IMR-90 (cell line): ENCODE measurements around the gene PALB2. TPM values are rescaled to one million over a fixed set of nuclear protein-coding genes. Genes with fewer than 3 reads are reported as not detected.

Experiments
- ATAC-seq: fragments of 200-7000 bp; cut with Tn5 transposase; 2 replicates; pipeline ENCODE4 v1.9.1; 2020; ENCODE audit warnings: low read depth, mild to moderate bottlenecking, moderate library complexity
- BruUV-seq: library from RNA; stranded (reverse); fragments of 400-500 nt; replicated peaks from 2 replicates; lab custom pipeline; 2021; lab: Mats Ljungman, UMichigan
- CTCF ChIA-PET: fragments of 300-600 bp; formaldehyde crosslinking; extraction: SDS; loops from one replicate; lab custom pipeline; 2021; ENCODE audit warnings: antibody characterized with exemption; lab: Yijun Ruan, JAX
- POLR2A ChIA-PET: fragments of 300-600 bp; sonication (Branson Sonifier 250); formaldehyde crosslinking; loops from one replicate; lab custom pipeline; 2022; ENCODE audit warnings: antibody characterized with exemption; ENCODE audit not compliant: unreplicated experiment; lab: Charles Lee
- DNase-seq: peaks from one replicate; pipeline ENCODE4 v3.0.0; 2013
- H2AFZ ChIP-seq: replicated peaks from 2 replicates; pipeline ENCODE3; 2013; ENCODE audit warnings: low read length, mild to moderate bottlenecking; ENCODE audit not compliant: poor library complexity
- H2AK5ac ChIP-seq: 2 replicates; pipeline ENCODE4 v1.6.1; 2013; ENCODE audit warnings: low read depth, low read length, inconsistent platforms
- H2AK9ac ChIP-seq: replicated peaks from 2 replicates; pipeline ENCODE3; 2013; ENCODE audit warnings: mild to moderate bottlenecking, low read depth, low read length, moderate library complexity; ENCODE audit not compliant: poor library complexity
- H2BK120ac ChIP-seq: 2 replicates; pipeline ENCODE4 v1.6.1; 2013; ENCODE audit warnings: low read depth, low read length, inconsistent platforms
- H2BK15ac ChIP-seq: 3 replicates; pipeline ENCODE4 v1.6.1; 2013; ENCODE audit warnings: low read depth, low read length, inconsistent platforms
- H2BK20ac ChIP-seq: 2 replicates; pipeline ENCODE4 v1.6.1; 2013; ENCODE audit warnings: low read depth, mild to moderate bottlenecking, inconsistent platforms, low read length, moderate library complexity
- H2BK5ac ChIP-seq: 2 replicates; pipeline ENCODE4 v1.6.1; 2013; ENCODE audit warnings: mild to moderate bottlenecking, low read depth, low read length, inconsistent platforms; ENCODE audit not compliant: poor library complexity, severe bottlenecking
- H3K14ac ChIP-seq: replicated peaks from 2 replicates; pipeline ENCODE4 v1.6.1; 2013; ENCODE audit warnings: low read depth, low read length, inconsistent platforms
- H3K18ac ChIP-seq: 2 replicates; pipeline ENCODE4 v1.6.1; 2013; ENCODE audit warnings: low read depth, low read length, control low read depth
- H3K23ac ChIP-seq: 2 replicates; pipeline ENCODE4 v1.6.1; 2013; ENCODE audit warnings: low read depth, low read length, inconsistent platforms
- H3K27ac ChIP-seq: 2 replicates; pipeline ENCODE4 v1.5.1; 2013; ENCODE audit warnings: mild to moderate bottlenecking, control low read depth, low read length; ENCODE audit not compliant: insufficient read depth
- H3K27me3 ChIP-seq: 2 replicates; pipeline ENCODE4 v1.6.1; 2013; ENCODE audit warnings: low read length; ENCODE audit not compliant: control insufficient read depth, insufficient read depth
- H3K36me3 ChIP-seq: 2 replicates; pipeline ENCODE4 v1.6.1; 2013; ENCODE audit warnings: low read length, mixed read lengths; ENCODE audit not compliant: control insufficient read depth, insufficient read depth
- H3K4ac ChIP-seq: 2 replicates; pipeline ENCODE4 v1.6.1; 2013; ENCODE audit warnings: low read depth, low read length, inconsistent platforms
- H3K4me1 ChIP-seq: 2 replicates; pipeline ENCODE4 v1.6.1; 2013; ENCODE audit warnings: low read length, mixed read lengths; ENCODE audit not compliant: control insufficient read depth, insufficient read depth
- H3K4me2 ChIP-seq: 2 replicates; pipeline ENCODE4 v1.6.1; 2013; ENCODE audit warnings: low read depth, mild to moderate bottlenecking, control low read depth, low read length, moderate library complexity
- H3K4me3 ChIP-seq: 2 replicates; pipeline ENCODE4 v1.5.1; 2013; ENCODE audit warnings: low read depth, mild to moderate bottlenecking, control low read depth, low read length, moderate library complexity; ENCODE audit not compliant: insufficient read depth
- H3K56ac ChIP-seq: 2 replicates; pipeline ENCODE4 v1.6.1; 2013; ENCODE audit warnings: low read length, inconsistent platforms; ENCODE audit not compliant: insufficient read depth; ENCODE audit errors: extremely low read depth
- H3K79me1 ChIP-seq, 2 experiments: 2 replicates each; pipeline ENCODE4 v1.6.1; 2013; ENCODE audit warnings: low read length in 2 of 2, inconsistent platforms in 1 of 2, low read depth in 1 of 2
- H3K9ac ChIP-seq: 2 replicates; pipeline ENCODE4 v1.6.1; 2013; ENCODE audit warnings: low read depth, low read length, control low read depth
- H3K9me1 ChIP-seq: 2 replicates; pipeline ENCODE4 v1.6.1; 2013; ENCODE audit warnings: low read length, inconsistent platforms; ENCODE audit not compliant: insufficient read depth
- H3K9me3 ChIP-seq: 2 replicates; pipeline ENCODE4 v1.6.1; 2013; ENCODE audit warnings: low read length; ENCODE audit not compliant: control insufficient read depth, insufficient read depth
- H4K20me1 ChIP-seq: 2 replicates; pipeline ENCODE4 v1.6.1; 2013; ENCODE audit warnings: low read length, inconsistent platforms; ENCODE audit not compliant: insufficient read depth
- H4K5ac ChIP-seq: 2 replicates; pipeline ENCODE4 v1.6.1; 2013; ENCODE audit warnings: mild to moderate bottlenecking, low read depth, low read length, control low read depth
- H4K8ac ChIP-seq, 2 experiments: 2 replicates each; pipeline ENCODE4 v1.6.1; 2013; ENCODE audit warnings: low read depth in 2 of 2, low read length in 2 of 2, control low read depth in 1 of 2, inconsistent platforms in 1 of 2
- H4K91ac ChIP-seq: 2 replicates; pipeline ENCODE4 v1.6.1; 2013; ENCODE audit warnings: low read depth, low read length, inconsistent platforms; ENCODE audit not compliant: insufficient read depth
- MXI1 ChIP-seq: IDR thresholded peaks from 2 replicates; pipeline ENCODE4 v1.6.1; 2012; ENCODE audit warnings: low read depth, mild to moderate bottlenecking, low read length, moderate library complexity, borderline replicate concordance
- RAD21 ChIP-seq: IDR thresholded peaks from 2 replicates; pipeline ENCODE4 v1.6.1; 2012; ENCODE audit warnings: low read length, improper control_type of control experiment
- USF2 ChIP-seq: fragments of 150-350 bp; IDR thresholded peaks from 2 replicates; pipeline ENCODE4 v1.6.1; 2017; ENCODE audit warnings: mild to moderate bottlenecking, antibody characterized with exemption, low read length, low read depth
- WGBS, 2 experiments: methylation state at CpG; one replicate each; pipeline versions ENCODE4 v1.1.5 to v1.1.7; 2013; ENCODE audit warnings: missing lambda C conversion rate in 2 of 2; ENCODE audit not compliant: insufficient read length in 1 of 2; ENCODE audit errors: extremely low coverage in 2 of 2; 5-methylcytosine and 5-hydroxymethylcytosine counted together
- dilution Hi-C: fragments of 300-500 bp; cut with HindIII; formaldehyde crosslinking; loops from one replicate; pipeline ENCODE4 v1.14.3; 2018; ENCODE audit warnings: low sequenced_read_pairs; ENCODE audit not compliant: unreplicated experiment
- in situ Hi-C: fragments of 300-500 bp; cut with MboI; formaldehyde crosslinking; loops from 3 replicates; pipeline ENCODE4 v1.14.3; 2019; ENCODE audit warnings: low sequenced_read_pairs, inconsistent platforms, mixed read lengths
- intact Hi-C: fragments of 100-400 bp; cut with micrococcal nuclease; formaldehyde crosslinking; loops from 2 replicates; pipeline ENCODE4 v1.10.0; 2022
- polyA plus RNA-seq, 3 experiments: library from polyadenylated mRNA; depleted of rRNA; stranded (reverse); fragments of >200 nt; gene quantifications; 2 replicates each; pipeline ENCODE4 v1.2.3, GENCODE V29; 2012; ENCODE audit warnings: low replicate concordance in 1 of 3
- total RNA-seq: library from RNA; depleted of rRNA; stranded (reverse); fragments of >200 nt; gene quantifications from 2 replicates; pipeline ENCODE4 v1.2.3, GENCODE V29; 2012

Gene PALB2
- total and polyA plus RNA-seq, 2 of the 4 experiments (the other 2 are of a cell fraction): 4.1 to 8.6 TPM

- DNase-seq: peak; percentile 91
- H3K79me1 ChIP-seq: peaks cover 24 to 47% of the 10 kb centered on the region in 2 experiments
- peaks cover 40% of the 10 kb centered on the region for H3K36me3 ChIP-seq
- peak overlapping the region; percentile 20 for H3K4me2 ChIP-seq
- no peak overlapping the region for H4K91ac ChIP-seq
- peak overlapping the region; percentile 13; the same call in 1 of the 2 replicates for H4K5ac ChIP-seq
- peak; percentile 86 for ATAC-seq
- WGBS, 2 experiments: no CpG with 5 or more reads among the region's 1 CpG
- 0 out of 2 replicates have a peak overlapping the region, but pooled peaks have one; percentile 10 for H2BK120ac ChIP-seq
- no peak overlapping the region for H2BK20ac ChIP-seq
- H4K8ac ChIP-seq: no peak overlapping the region
- dilution Hi-C loops: no loop called here
- H3K18ac ChIP-seq: peak overlapping the region; percentile 24; the same call in 1 of the 2 replicates
- CTCF ChIA-PET: interaction anchor here (0.6 to 1.6 kb wide), 2 partner anchors 10 to 14 kb away, joined by 3 to 7 read pairs; partner anchors contain the start of gene PLK1
- H3K27ac ChIP-seq: peak overlapping the region; percentile 89; the same call in 1 of the 2 replicates
- no peak overlapping the region for H2BK15ac ChIP-seq
- H3K9ac ChIP-seq: no peak overlapping the region
- peaks cover 29% of the 10 kb centered on the region for H3K4me1 ChIP-seq
- no peaks in the 10 kb centered on the region for H3K27me3 ChIP-seq
- TSS peak; percentile 13 for BruUV-seq
- H3K14ac ChIP-seq: no peak overlapping the region
- H3K4me3 ChIP-seq: no peak overlapping the region
- H3K9me3 ChIP-seq: no peaks in the 10 kb centered on the region
- peaks cover 31% of the 10 kb centered on the region for H3K9me1 ChIP-seq
- H2AK9ac ChIP-seq: no peak overlapping the region
- intact Hi-C loops: loop anchor here (10.0 kb wide), 1 partner anchor 837 kb away; no protein-coding TSS in a partner anchor
- H2BK5ac ChIP-seq: peak overlapping the region; percentile 61
- POLR2A ChIA-PET: no interaction called here
- H3K4ac ChIP-seq: peak overlapping the region; percentile 84; the same call in 1 of the 2 replicates
- H2AFZ ChIP-seq: no peak overlapping the region
- TF ChIP-seq RAD21: no peak
- peak; percentile 70 for TF ChIP-seq MXI1
- peak; percentile 59; the same call in 1 of the 2 replicates for TF ChIP-seq USF2
- H4K20me1 ChIP-seq: peaks cover 17% of the 10 kb centered on the region; the same call in 1 of the 2 replicates
- in situ Hi-C loops: no loop called here
- H3K23ac ChIP-seq: peak overlapping the region; percentile 61; the same call in 1 of the 2 replicates
- H2AK5ac ChIP-seq: no peak overlapping the region
- no peak overlapping the region for H3K56ac ChIP-seq
These were observed 27.1 kb upstream of the PALB2 start for GRCh38 chr16:23668225-23668624.
